ENCODE data around the gene NOM1. TPM values are rescaled to one million over a fixed set of nuclear protein-coding genes. Genes with fewer than 3 reads are reported as not detected.
"Not testable (repeated sequence)": the region's sequence is repeated elsewhere in the genome, so short reads cannot be mapped to it uniquely, and the experiment has no call there.

Gene NOM1
- 21.6 and 31.4 TPM in 2 replicates for total RNA-seq (2014; rRNA removed; shearing (Covaris generic))
- 14.2 and 14.9 TPM in 2 replicates for polyA plus RNA-seq (2015; cell fraction: cytosol; rRNA removed)
- polyA plus RNA-seq (2015; cell fraction: nucleus; rRNA removed), result 60.7 and 63.6 TPM in 2 replicates

GRCh38 chr7:156949541-156950380, at the start of gene NOM1:
NOM1 (plus strand) TSS chr7:156949712; CDS start chr7:156949738, 26 bp downstream.
- peak; percentile 73 for DNase-seq (ENCODE audit: low read depth)

- DNase-seq (ENCODE audit: low read depth), result peak; percentile 32
These were observed 49.4 kb upstream of the NOM1 start for GRCh38 chr7:156900093-156900492.

- peak; percentile 94 for DNase-seq (ENCODE audit: low read depth)
These were observed 46.1 kb upstream of the NOM1 start for GRCh38 chr7:156903232-156903909.

- DNase-seq (ENCODE audit: low read depth), result no peak
These were observed 43.3 kb upstream of the NOM1 start for GRCh38 chr7:156906200-156906649.

- peak; percentile 57 for DNase-seq (ENCODE audit: low read depth)
These were observed 41.9 kb upstream of the NOM1 start for GRCh38 chr7:156907656-156908055.

- DNase-seq (ENCODE audit: low read depth), result not testable (repeated sequence)
These were observed 39.8 kb upstream of the NOM1 start for GRCh38 chr7:156909574-156910252.

GRCh38 chr7:156918635-156919034, 30.9 kb upstream of the NOM1 start:
- DNase-seq (ENCODE audit: low read depth), result no peak

GRCh38 chr7:156919132-156919713, 30.3 kb upstream of the NOM1 start:
- DNase-seq (ENCODE audit: low read depth), result no peak

GRCh38 chr7:156920076-156920475, 29.4 kb upstream of the NOM1 start:
- no peak for DNase-seq (ENCODE audit: low read depth)

- not testable (repeated sequence) for DNase-seq (ENCODE audit: low read depth)
These were observed 28.8 kb upstream of the NOM1 start for GRCh38 chr7:156920487-156921373.

- not testable (repeated sequence) for DNase-seq (ENCODE audit: low read depth)
These were observed 27.2 kb upstream of the NOM1 start for GRCh38 chr7:156922304-156922703.

GRCh38 chr7:156925821-156926220, 23.7 kb upstream of the NOM1 start:
- DNase-seq (ENCODE audit: low read depth), result not testable (repeated sequence)

- DNase-seq (ENCODE audit: low read depth), result no peak
These were observed 21.7 kb upstream of the NOM1 start for GRCh38 chr7:156927571-156928405.

GRCh38 chr7:156928406-156928747, 21.1 kb upstream of the NOM1 start:
- DNase-seq (ENCODE audit: low read depth), result no peak

GRCh38 chr7:156929789-156930539, 19.5 kb upstream of the NOM1 start:
- DNase-seq (ENCODE audit: low read depth), result no peak

GRCh38 chr7:156932006-156932405, 17.5 kb upstream of the NOM1 start:
- DNase-seq (ENCODE audit: low read depth), result peak; percentile 75

GRCh38 chr7:156935250-156935649, 14.3 kb upstream of the NOM1 start:
- peak; percentile 27 for DNase-seq (ENCODE audit: low read depth)

GRCh38 chr7:156936766-156937165, 12.7 kb upstream of the NOM1 start:
- not testable (repeated sequence) for DNase-seq (ENCODE audit: low read depth)

Data from HT1080 (cell line).